H9 (cell line): Measurements from ENCODE around the gene MIR17HG. TPM values are rescaled to one million over a fixed set of nuclear protein-coding genes. Genes with fewer than 3 reads are reported as not detected.

ENCODE experiments used
- DNase-seq: peaks from one replicate; pipeline ENCODE4 v3.0.0-alpha.2; 2017
- H2AFZ ChIP-seq: one replicate; pipeline ENCODE4 v1.6.1; 2013; ENCODE audit warnings: mild to moderate bottlenecking, low read length, control low read depth, moderate library complexity
- H2AK5ac ChIP-seq: 2 replicates; pipeline ENCODE4 v1.6.1; 2013; ENCODE audit warnings: low read length, control low read depth, mixed read lengths; ENCODE audit not compliant: insufficient read length
- H2BK120ac ChIP-seq: one replicate; pipeline ENCODE4 v1.6.1; 2013; ENCODE audit warnings: low read depth, mild to moderate bottlenecking, low read length, control low read depth, inconsistent platforms; ENCODE audit not compliant: poor library complexity, severe bottlenecking
- H2BK12ac ChIP-seq: 2 replicates; pipeline ENCODE4 v1.6.1; 2013; ENCODE audit warnings: low read length, control low read depth, mixed read lengths, low read depth; ENCODE audit not compliant: insufficient read length
- H2BK15ac ChIP-seq: 2 replicates; pipeline ENCODE4 v1.6.1; 2013; ENCODE audit warnings: low read depth, low read length, control low read depth
- H2BK20ac ChIP-seq: one replicate; pipeline ENCODE4 v1.6.1; 2013; ENCODE audit warnings: low read depth, mild to moderate bottlenecking, low read length, control low read depth, inconsistent platforms; ENCODE audit not compliant: poor library complexity, severe bottlenecking
- H2BK5ac ChIP-seq: 2 replicates; pipeline ENCODE4 v1.6.1; 2013; ENCODE audit warnings: low read length, control low read depth, mixed read lengths; ENCODE audit not compliant: insufficient read length
- H3K14ac ChIP-seq: 2 replicates; pipeline ENCODE4 v1.6.1; 2013; ENCODE audit warnings: low read length, control low read depth; ENCODE audit not compliant: insufficient read depth
- H3K18ac ChIP-seq: 2 replicates; pipeline ENCODE4 v1.6.1; 2013; ENCODE audit warnings: low read depth, mild to moderate bottlenecking, mixed read lengths, low read length, control low read depth; ENCODE audit not compliant: insufficient read length
- H3K23ac ChIP-seq: 2 replicates; pipeline ENCODE4 v1.6.1; 2013; ENCODE audit warnings: low read length, control low read depth, mixed read lengths, low read depth; ENCODE audit not compliant: insufficient read length
- H3K23me2 ChIP-seq: 2 replicates; pipeline ENCODE4 v1.6.1; 2013; ENCODE audit warnings: low read depth, mild to moderate bottlenecking, mixed read lengths, low read length, control low read depth; ENCODE audit not compliant: insufficient read length, poor library complexity, severe bottlenecking
- H3K27ac ChIP-seq: 2 replicates; pipeline ENCODE4 v1.5.1; 2013; ENCODE audit warnings: low read length, control low read depth, mixed read lengths, low read depth; ENCODE audit not compliant: insufficient read length
- H3K27me3 ChIP-seq: 2 replicates; pipeline ENCODE4 v1.6.1; 2013; ENCODE audit warnings: low read length, control low read depth, inconsistent platforms; ENCODE audit not compliant: insufficient read depth
- H3K4ac ChIP-seq: 2 replicates; pipeline ENCODE4 v1.6.1; 2013; ENCODE audit warnings: low read depth, mild to moderate bottlenecking, control low read depth, inconsistent platforms, low read length, moderate library complexity
- H3K4me1 ChIP-seq: 2 replicates; pipeline ENCODE4 v1.6.1; 2013; ENCODE audit warnings: low read length, control low read depth, inconsistent platforms; ENCODE audit not compliant: insufficient read depth
- H3K4me2 ChIP-seq: 2 replicates; pipeline ENCODE4 v1.6.1; 2013; ENCODE audit warnings: low read length, control low read depth, mixed read lengths; ENCODE audit not compliant: insufficient read length, insufficient read depth
- H3K56ac ChIP-seq: 2 replicates; pipeline ENCODE4 v1.6.1; 2013; ENCODE audit warnings: low read depth, mild to moderate bottlenecking, mixed read lengths, low read length, control low read depth; ENCODE audit not compliant: insufficient read length
- H3K79me1 ChIP-seq: 2 replicates; pipeline ENCODE4 v1.6.1; 2013; ENCODE audit warnings: low read depth, mild to moderate bottlenecking, moderate library complexity, low read length, control low read depth, inconsistent platforms; ENCODE audit not compliant: insufficient read depth, poor library complexity, severe bottlenecking
- H3K79me2 ChIP-seq: 2 replicates; pipeline ENCODE4 v1.6.1; 2013; ENCODE audit warnings: low read length, control low read depth, inconsistent platforms; ENCODE audit not compliant: insufficient read depth
- H3K9ac ChIP-seq: 2 replicates; pipeline ENCODE4 v1.6.1; 2013; ENCODE audit warnings: low read length, control low read depth, mixed read lengths; ENCODE audit not compliant: insufficient read length; ENCODE audit errors: extremely low read depth
- H3K9me3 ChIP-seq: one replicate; pipeline ENCODE4 v1.6.1; 2013; ENCODE audit warnings: low read depth, low read length, inconsistent platforms; ENCODE audit not compliant: control insufficient read depth
- H3T11ph ChIP-seq: one replicate; pipeline ENCODE4 v1.6.1; 2013; ENCODE audit warnings: mild to moderate bottlenecking, low read length, control low read depth, inconsistent platforms
- H4K20me1 ChIP-seq: one replicate; pipeline ENCODE4 v1.6.1; 2013; ENCODE audit not compliant: control insufficient read depth, insufficient read length, insufficient read depth
- H4K5ac ChIP-seq: 2 replicates; pipeline ENCODE4 v1.6.1; 2013; ENCODE audit warnings: low read depth, mild to moderate bottlenecking, mixed read lengths, low read length, control low read depth; ENCODE audit not compliant: insufficient read length
- H4K8ac ChIP-seq: replicated peaks from 2 replicates; pipeline ENCODE4 v1.6.1; 2013; ENCODE audit warnings: low read length, control low read depth, mixed read lengths, low read depth; ENCODE audit not compliant: insufficient read length
- H4K91ac ChIP-seq: 2 replicates; pipeline ENCODE4 v1.6.1; 2013; ENCODE audit warnings: low read depth, mild to moderate bottlenecking, moderate library complexity, mixed read lengths, low read length, control low read depth; ENCODE audit not compliant: insufficient read length
- H3K27ac Mint-ChIP-seq, 3 experiments: 2 replicates in 2 of 3; 3 replicates in 1 of 3; pipeline ENCODE4 v1.8.0; 2020 to 2021; ENCODE audit warnings: mixed read lengths in 3 of 3, mild to moderate bottlenecking in 1 of 3, moderate library complexity in 1 of 3
- H3K27me3 Mint-ChIP-seq: 2 replicates; pipeline ENCODE4 v1.8.0; 2021; ENCODE audit warnings: low read depth, mild to moderate bottlenecking, moderate library complexity, mixed read lengths
- H3K36me3 Mint-ChIP-seq, 3 experiments: 2 replicates in 2 of 3; 3 replicates in 1 of 3; pipeline ENCODE4 v1.8.0; 2020 to 2021; ENCODE audit warnings: low read depth in 3 of 3, mixed read lengths in 3 of 3; ENCODE audit not compliant: insufficient read depth in 1 of 3
- H3K4me1 Mint-ChIP-seq, 2 experiments: 2 replicates each; pipeline ENCODE4 v1.8.0; 2020; ENCODE audit warnings: mixed read lengths in 2 of 2
- H3K4me3 Mint-ChIP-seq, 2 experiments: 2 replicates in 1 of 2; 3 replicates in 1 of 2; pipeline ENCODE4 v1.8.0; 2020 to 2021; ENCODE audit warnings: mild to moderate bottlenecking in 2 of 2, mixed read lengths in 2 of 2, moderate library complexity in 1 of 2
- H3K9me3 Mint-ChIP-seq, 2 experiments: 2 replicates in 1 of 2; 3 replicates in 1 of 2; pipeline ENCODE4 v1.8.0; 2020; ENCODE audit warnings: mild to moderate bottlenecking in 2 of 2, mixed read lengths in 2 of 2, moderate library complexity in 1 of 2
- CTCF ChIP-seq: fragments of 200-600 bp; sonication (generic); conservative IDR thresholded peaks from 3 replicates; pipeline ENCODE4 v1.8.0; 2021; ENCODE audit warnings: antibody characterized with exemption, mild to moderate bottlenecking
- WGBS: extraction: QIAGEN DNeasy Blood & Tissue Kit; methylation state at CpG from one replicate; pipeline ENCODE4 v1.1.7; 2013; ENCODE audit warnings: missing lambda C conversion rate, low lambda C conversion rate, mixed read lengths; ENCODE audit not compliant: insufficient read length; ENCODE audit errors: extremely low coverage; 5-methylcytosine and 5-hydroxymethylcytosine counted together
- total RNA-seq: library from RNA; stranded (reverse); gene quantifications from 2 replicates; pipeline ENCODE4 v1.2.1, GENCODE V29; 2021

MIR17HG gene
- total RNA-seq, 1 experiment from 2014 or later: 38.7 TPM

DNA sequence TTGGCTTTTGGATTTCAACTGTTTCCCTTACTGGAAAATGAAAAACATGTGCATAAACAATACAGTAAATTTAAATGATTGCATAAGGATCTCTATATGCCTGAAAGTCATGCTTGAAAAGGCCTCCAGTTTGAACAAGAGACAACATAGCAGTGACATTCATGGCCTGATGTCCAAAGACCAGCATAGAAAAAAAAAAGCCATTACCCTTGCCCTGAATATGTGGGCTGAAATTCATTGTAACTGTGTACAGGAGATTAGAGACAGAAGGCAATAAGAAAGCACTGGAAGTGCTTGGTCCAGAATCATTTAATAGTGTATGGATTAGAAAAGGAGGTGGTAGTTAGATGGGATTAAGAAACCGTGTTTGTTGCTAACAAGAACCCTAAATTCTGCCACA, 15.4 kb downstream of the MIR17HG start:
- WGBS: no CpG with 5 or more reads among the region's 1 CpG
- Histone ChIP-seq H3K18ac (no peak overlapping the region), H3K56ac (no peak overlapping the region), H4K91ac (no peak overlapping the region), H3K79me2 (no peaks in the 10 kb centered on the region), H3T11ph (no peak overlapping the region), H3K9me3 (no peaks in the 10 kb centered on the region), H2AK5ac (no peak overlapping the region), H3K4me1 (no peaks in the 10 kb centered on the region; the same call in 1 of the 2 replicates), H4K5ac (no peak overlapping the region), H4K8ac (no peak overlapping the region), H3K9ac (no peak overlapping the region), H3K23me2 (no peaks in the 10 kb centered on the region), H3K14ac (no peak overlapping the region), H2BK15ac (no peak overlapping the region), H2AFZ (no peak overlapping the region), H4K20me1 (no peaks in the 10 kb centered on the region), H3K4me2 (no peak overlapping the region), H2BK5ac (no peak overlapping the region), H2BK120ac (no peak overlapping the region), H3K4ac (no peak overlapping the region), H3K27ac (no peak overlapping the region), H2BK12ac (no peak overlapping the region), H3K23ac (no peak overlapping the region), H2BK20ac (no peak overlapping the region), H3K27me3 (no peaks in the 10 kb centered on the region), H3K79me1 (no peaks in the 10 kb centered on the region)
- no peaks in the 10 kb centered on the region; a peak in 1 of 5 replicates for H3K9me3 Mint-ChIP-seq
- no peak for DNase-seq
- no peaks in the 10 kb centered on the region; a peak in 1 of 7 replicates for H3K36me3 Mint-ChIP-seq
- no peak overlapping the region for H3K4me3 Mint-ChIP-seq
- no peaks in the 10 kb centered on the region for H3K27me3 Mint-ChIP-seq
- TF ChIP-seq CTCF: no peak
- H3K4me1 Mint-ChIP-seq: no peaks in the 10 kb centered on the region
- H3K27ac Mint-ChIP-seq: no peak overlapping the region
